Measurements from ENCODE around the gene RBM33.

GRCh38 chr7:155638366-155638765 is 6.1 kb upstream of the RBM33 start:
- TF ChIP-seq, protein P1, sequence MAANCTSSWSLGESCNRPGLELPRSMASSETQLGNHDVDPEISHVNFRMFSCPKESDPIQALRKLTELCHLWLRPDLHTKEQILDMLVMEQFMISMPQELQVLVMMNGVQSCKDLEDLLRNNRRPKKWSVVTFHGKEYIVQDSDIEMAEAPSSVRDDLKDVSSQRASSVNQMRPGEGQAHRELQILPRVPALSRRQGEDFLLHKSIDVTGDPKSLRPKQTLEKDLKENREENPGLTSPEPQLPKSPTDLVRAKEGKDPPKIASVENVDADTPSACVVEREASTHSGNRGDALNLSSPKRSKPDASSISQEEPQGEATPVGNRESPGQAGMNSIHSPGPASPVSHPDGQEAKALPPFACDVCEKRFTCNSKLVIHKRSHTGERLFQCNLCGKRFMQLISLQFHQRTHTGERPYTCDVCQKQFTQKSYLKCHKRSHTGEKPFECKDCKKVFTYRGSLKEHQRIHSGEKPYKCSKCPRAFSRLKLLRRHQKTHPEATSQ (tag by site-specific recombination; IDR thresholded peaks at IDR 0.05), result no peak
- no peak for TF ChIP-seq ZNF202 (tag by site-specific recombination; IDR thresholded peaks at IDR 0.05; ENCODE audit: borderline replicate concordance)
- no peak for TF ChIP-seq YY1 (tag by site-specific recombination; IDR thresholded peaks at IDR 0.05)
- TF ChIP-seq ZNF792 (tag by site-specific recombination; IDR thresholded peaks at IDR 0.05), result no peak
- no peak for TF ChIP-seq ZNF221 (tag by site-specific recombination; IDR thresholded peaks at IDR 0.05; ENCODE audit: borderline replicate concordance)
- no peak for TF ChIP-seq ZNF747 (tag by site-specific recombination; IDR thresholded peaks at IDR 0.05)
- no peak for TF ChIP-seq PBX3 (CRISPR knock-in tag; IDR thresholded peaks at IDR 0.05)
- no peak for TF ChIP-seq ZNF248 (tag by site-specific recombination; IDR thresholded peaks at IDR 0.05)
- TF ChIP-seq ZBTB21 (tag by site-specific recombination; IDR thresholded peaks at IDR 0.05), result no peak
- TF ChIP-seq CTCF (tag by site-specific recombination; IDR thresholded peaks at IDR 0.05), result no peak
- TF ChIP-seq ZNF830 (tag by site-specific recombination; IDR thresholded peaks at IDR 0.05; ENCODE audit: low read depth), result no peak
- TF ChIP-seq BCL11A (tag by site-specific recombination; IDR thresholded peaks at IDR 0.05; ENCODE audit: low read depth), result no peak
- TF ChIP-seq ZNF488 (tag by site-specific recombination; IDR thresholded peaks at IDR 0.05), result no peak
